Measurements from ENCODE around the gene EI24. TPM values are rescaled to one million over a fixed set of nuclear protein-coding genes. Genes with fewer than 3 reads are reported as not detected.

EI24 gene
- total RNA-seq, 4 donors from 2014 or later: 88.9 to 140 (median 127) TPM

DNA sequence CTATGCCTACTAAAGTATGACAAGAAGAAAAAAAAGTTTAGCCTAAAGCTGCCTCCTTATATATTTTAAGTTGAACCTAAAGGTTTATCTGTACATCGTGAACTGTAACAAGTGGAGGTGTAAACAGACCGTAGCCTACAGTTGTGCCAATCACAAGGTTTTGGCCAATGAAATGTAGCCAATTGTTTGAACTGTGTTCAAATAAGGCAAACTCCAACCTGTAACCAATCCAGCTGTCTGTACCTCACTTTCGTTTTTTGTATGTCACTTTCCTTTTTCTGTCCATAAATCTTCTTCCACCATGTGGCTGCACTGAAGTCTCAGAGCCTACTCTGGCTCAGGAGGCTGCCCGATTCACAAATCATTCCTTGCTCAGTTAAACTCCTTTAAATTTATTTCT is 6.8 kb upstream of the EI24 start:
- in situ Hi-C loops (cut with MboI; ENCODE audit: low sequenced_read_pairs in 4 of 4): loop anchor here in 1 of 4 donors (25.0 kb wide), 1 partner anchor 450 kb away; the partner anchor contains the start of gene TMEM218
- ATAC-seq: no peak
- H3K27me3 ChIP-seq: no peaks in the 10 kb centered on the region
- H3K4me1 ChIP-seq: no peaks in the 10 kb centered on the region
- no peaks in the 10 kb centered on the region for H3K36me3 ChIP-seq
- no peak for TF ChIP-seq CTCF (IDR thresholded peaks at IDR 0.05 in 4 of 5, conservative IDR thresholded peaks at IDR 0.05 in 1 of 5)
- TF ChIP-seq POLR2A (IDR thresholded peaks at IDR 0.05): no peak
- H3K27ac ChIP-seq: no peak overlapping the region
- H3K9me3 ChIP-seq: no peaks in the 10 kb centered on the region
- no peak for DNase-seq
- intact Hi-C loops (cut with DNase I; ENCODE audit: low total_unique reads): no loop called here
- H3K4me3 ChIP-seq: no peak overlapping the region

DNA sequence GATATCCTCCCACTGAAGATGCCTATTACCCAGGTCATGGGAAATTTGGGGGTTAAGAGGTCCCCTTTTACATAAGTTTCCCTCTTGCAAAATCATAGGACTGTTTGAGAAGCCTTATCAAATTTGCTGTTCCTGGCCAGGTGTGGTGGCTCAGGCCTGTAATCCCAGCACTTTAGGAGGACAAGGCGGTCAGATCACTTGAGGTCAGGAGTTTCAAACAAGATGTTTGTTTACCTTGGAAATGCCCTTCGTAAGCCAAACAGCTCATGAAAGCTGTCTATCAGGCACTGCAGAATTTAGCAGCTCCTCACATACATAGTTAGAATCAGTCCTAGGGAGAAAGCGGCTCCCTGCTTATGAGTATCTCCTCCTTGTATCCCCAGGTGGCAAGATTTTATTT is 4.9 kb upstream of the EI24 start:
- no peak for TF ChIP-seq POLR2A (IDR thresholded peaks at IDR 0.05)
- no peak for TF ChIP-seq CTCF (IDR thresholded peaks at IDR 0.05 in 4 of 5, conservative IDR thresholded peaks at IDR 0.05 in 1 of 5)
- ATAC-seq (no peak), DNase-seq (no peak)
- Histone ChIP-seq H3K36me3 (no peaks in the 10 kb centered on the region), H3K4me3 (no peak overlapping the region), H3K4me1 (peaks cover 0 to 3% of the 10 kb centered on the region in 2 donors), H3K27me3 (no peaks in the 10 kb centered on the region), H3K9me3 (no peaks in the 10 kb centered on the region), H3K27ac (no peak overlapping the region)
- intact Hi-C loops (cut with DNase I; ENCODE audit: low total_unique reads): no loop called here
- in situ Hi-C loops (cut with MboI; ENCODE audit: low sequenced_read_pairs in 4 of 4): loop anchor here in 1 of 4 donors (25.0 kb wide), 1 partner anchor 452 kb away; the partner anchor contains the start of gene TMEM218

GRCh38 chr11:125566235-125566634 is 3.0 kb upstream of the EI24 start:
- no peak for ATAC-seq
- Histone ChIP-seq H3K27ac (no peak overlapping the region), H3K27me3 (no peaks in the 10 kb centered on the region), H3K4me3 (no peak overlapping the region), H3K36me3 (no peaks in the 10 kb centered on the region), H3K4me1 (peaks cover 14 to 16% of the 10 kb centered on the region in 2 donors), H3K9me3 (no peaks in the 10 kb centered on the region)
- DNase-seq: no peak
- intact Hi-C loops (cut with DNase I; ENCODE audit: low total_unique reads) (no loop called here), in situ Hi-C loops (cut with MboI; ENCODE audit: low sequenced_read_pairs in 4 of 4) (loop anchor here in 1 of 4 donors (25.0 kb wide), 1 partner anchor 454 kb away; the partner anchor contains the start of gene TMEM218)
- no peak for TF ChIP-seq POLR2A (IDR thresholded peaks at IDR 0.05)

- Histone ChIP-seq H3K4me1 (peaks cover 18 to 20% of the 10 kb centered on the region in 2 donors), H3K27me3 (no peaks in the 10 kb centered on the region), H3K36me3 (peaks cover 0 to 28% of the 10 kb centered on the region in 2 donors), H3K27ac (peak overlapping the region; percentile 90 to 95 (median 94)), H3K9me3 (no peaks in the 10 kb centered on the region), H3K4me3 (peak overlapping the region; percentile 73 to 81 (median 73))
- in situ Hi-C loops (cut with MboI; ENCODE audit: low sequenced_read_pairs in 4 of 4): loop anchor here in 1 of 4 donors (25.0 kb wide), 1 partner anchor 458 kb away; the partner anchor contains the start of gene TMEM218
- ATAC-seq (peak; percentile 80 to 85), DNase-seq (peak; percentile 75 to 86)
- intact Hi-C loops (cut with DNase I; ENCODE audit: low total_unique reads): loop anchor here (1.0 to 5.0 kb wide), 4 partner anchors 22 to 194 kb away; partner anchors contain the start of genes CHEK1 and STT3A
- no peak for TF ChIP-seq POLR2A (IDR thresholded peaks at IDR 0.05)
- TF ChIP-seq CTCF (IDR thresholded peaks at IDR 0.05 in 4 of 5, conservative IDR thresholded peaks at IDR 0.05 in 1 of 5): no peak
Observed at GRCh38 chr11:125569915-125570621, 791 bp downstream of the EI24 start.

DNA sequence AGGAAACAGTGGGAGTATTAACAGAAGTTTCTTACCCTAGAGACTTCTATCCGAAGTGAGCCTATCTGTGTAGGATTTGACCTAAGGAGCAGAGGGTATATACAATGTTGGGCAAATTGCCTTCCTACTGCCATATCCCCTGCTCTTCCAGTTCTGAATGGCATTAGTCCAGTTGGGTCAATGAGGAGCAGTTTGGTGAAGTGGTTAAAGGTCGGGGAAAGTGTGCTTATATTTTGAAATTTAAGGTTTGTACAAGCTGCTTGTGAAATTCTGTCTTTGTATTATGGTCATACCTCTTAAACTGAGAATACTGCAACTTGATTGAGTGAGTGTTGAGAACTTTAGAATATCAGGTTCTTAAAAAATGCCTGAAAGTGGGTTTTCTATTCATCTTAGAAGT is 1.7 kb downstream of the EI24 start:
- no peak for ATAC-seq
- in situ Hi-C loops (cut with MboI; ENCODE audit: low sequenced_read_pairs in 4 of 4) (loop anchor here in 1 of 4 donors (25.0 kb wide), 1 partner anchor 459 kb away; the partner anchor contains the start of gene TMEM218), intact Hi-C loops (cut with DNase I; ENCODE audit: low total_unique reads) (loop anchor here (1.0 to 5.0 kb wide), 2 partner anchors 21 to 36 kb away; partner anchors contain the start of gene STT3A)
- no peaks in the 10 kb centered on the region for H3K27me3 ChIP-seq
- H3K4me3 ChIP-seq: peak overlapping the region in 2 of 4 donors; percentile 73
- TF ChIP-seq POLR2A (IDR thresholded peaks at IDR 0.05) (no peak), CTCF (IDR thresholded peaks at IDR 0.05 in 4 of 5, conservative IDR thresholded peaks at IDR 0.05 in 1 of 5) (no peak)
- peaks cover 0 to 37% of the 10 kb centered on the region in 2 donors for H3K36me3 ChIP-seq
- peak overlapping the region; percentile 90 to 95 (median 94) for H3K27ac ChIP-seq
- peaks cover 18 to 20% of the 10 kb centered on the region in 2 donors for H3K4me1 ChIP-seq
- DNase-seq: no peak
- no peaks in the 10 kb centered on the region for H3K9me3 ChIP-seq
